HepG2 (cell line): ENCODE results near the gene SEC24A. TPM values are rescaled to one million over a fixed set of nuclear protein-coding genes. Genes with fewer than 3 reads are reported as not detected.

Source experiments
- EED ChIP-seq: sonication (generic); formaldehyde crosslinking; IDR thresholded peaks from 2 replicates; pipeline ENCODE4 v1.5.0; 2020; ENCODE audit warnings: mild to moderate bottlenecking, missing genetic modification reagents
- KDM6A ChIP-seq: IDR thresholded peaks from 2 replicates; pipeline ENCODE4 v1.6.1; 2016; ENCODE audit warnings: low read depth
- MAF1 ChIP-seq: sonication (generic); formaldehyde crosslinking; IDR thresholded peaks from 2 replicates; pipeline ENCODE4 v1.5.0; 2020; ENCODE audit warnings: missing genetic modification reagents, borderline replicate concordance
- MIER3 ChIP-seq: IDR thresholded peaks from 2 replicates; pipeline ENCODE4 v1.6.1; 2016; ENCODE audit warnings: missing compliant biosample characterization, borderline replicate concordance
- NFATC3 ChIP-seq: sonication (generic); formaldehyde crosslinking; IDR thresholded peaks from 2 replicates; pipeline ENCODE4 v1.5.1; 2020; ENCODE audit warnings: mild to moderate bottlenecking, missing genetic modification reagents
- SMAD1 ChIP-seq: sonication (generic); formaldehyde crosslinking; IDR thresholded peaks from 2 replicates; pipeline ENCODE4 v1.4.0; 2020; ENCODE audit warnings: missing genetic modification reagents, low read depth, mild to moderate bottlenecking, borderline replicate concordance
- TMF1 ChIP-seq: sonication (generic); formaldehyde crosslinking; IDR thresholded peaks from 2 replicates; pipeline ENCODE4 v1.8.1; 2022; ENCODE audit warnings: low read depth, missing genetic modification reagents
- ZNF180 ChIP-seq: sonication (generic); formaldehyde crosslinking; IDR thresholded peaks from 2 replicates; pipeline ENCODE4 v1.4.0; 2020; ENCODE audit warnings: low read depth, missing genetic modification reagents, borderline replicate concordance
- ZNF263 ChIP-seq: sonication (generic); formaldehyde crosslinking; IDR thresholded peaks from 2 replicates; pipeline ENCODE4 v1.4.0; 2020; ENCODE audit warnings: missing genetic modification reagents
- polyA plus RNA-seq, 8 experiments: library from polyadenylated mRNA; depleted of rRNA in 3 of 8; stranded (reverse) in 7 of 8; unstranded in 1 of 8; fragments of >200 nt; fragmentation: Illumina TruSeq in 4 of 8; extraction: Trizol in 4 of 8; gene quantifications; 2 replicates each; pipeline versions ENCODE4 v1.2.1 to v1.2.3, GENCODE V29; 2011 to 2016; ENCODE audit warnings: low read depth in 4 of 8, missing spikeins in 1 of 8, mixed read lengths in 1 of 8; ENCODE audit not compliant: insufficient read depth in 1 of 8
- total RNA-seq, 5 experiments: library from RNA; depleted of rRNA; stranded (reverse); fragments of >200 nt; fragmentation: Illumina TruSeq; extraction: Trizol; gene quantifications; 2 replicates each; pipeline ENCODE4 v1.2.3, GENCODE V29; 2016; ENCODE audit warnings: low read depth in 1 of 5
- TF ChIP-seq, protein P1 (sequence below): sonication (generic); formaldehyde crosslinking; IDR thresholded peaks from 2 replicates; pipeline ENCODE4 v1.8.1; 2023; ENCODE audit warnings: mild to moderate bottlenecking, missing genetic modification reagents
- TF ChIP-seq, protein P2 (sequence below), 2 experiments: fragments of 450-650 bp in 1 of 2; sonication (generic) in 1 of 2; formaldehyde crosslinking; IDR thresholded peaks; 2 replicates each; pipeline versions ENCODE4 v1.5.0 to v1.8.0; 2020 to 2022; ENCODE audit warnings: mild to moderate bottlenecking in 1 of 2, missing genetic modification reagents in 1 of 2
- TF ChIP-seq, protein P3 (sequence below): sonication (generic); formaldehyde crosslinking; IDR thresholded peaks from 2 replicates; pipeline ENCODE4 v1.4.0; 2020; ENCODE audit warnings: missing genetic modification reagents
- TF ChIP-seq, protein P4 (sequence below): sonication (generic); formaldehyde crosslinking; IDR thresholded peaks from 2 replicates; pipeline ENCODE4 v1.4.0; 2020; ENCODE audit warnings: missing genetic modification reagents, borderline replicate concordance
- TF ChIP-seq, protein P5 (sequence below): sonication (generic); formaldehyde crosslinking; IDR thresholded peaks from 2 replicates; pipeline ENCODE4 v1.4.0; 2020; ENCODE audit warnings: mild to moderate bottlenecking, missing genetic modification reagents, borderline replicate concordance

Gene SEC24A
- total and polyA plus RNA-seq, 2 of the 13 experiments (the other 11 are each of a cell fraction or from before 2014, with no cell fraction given) = 30.5 to 56.8 TPM

DNA sequence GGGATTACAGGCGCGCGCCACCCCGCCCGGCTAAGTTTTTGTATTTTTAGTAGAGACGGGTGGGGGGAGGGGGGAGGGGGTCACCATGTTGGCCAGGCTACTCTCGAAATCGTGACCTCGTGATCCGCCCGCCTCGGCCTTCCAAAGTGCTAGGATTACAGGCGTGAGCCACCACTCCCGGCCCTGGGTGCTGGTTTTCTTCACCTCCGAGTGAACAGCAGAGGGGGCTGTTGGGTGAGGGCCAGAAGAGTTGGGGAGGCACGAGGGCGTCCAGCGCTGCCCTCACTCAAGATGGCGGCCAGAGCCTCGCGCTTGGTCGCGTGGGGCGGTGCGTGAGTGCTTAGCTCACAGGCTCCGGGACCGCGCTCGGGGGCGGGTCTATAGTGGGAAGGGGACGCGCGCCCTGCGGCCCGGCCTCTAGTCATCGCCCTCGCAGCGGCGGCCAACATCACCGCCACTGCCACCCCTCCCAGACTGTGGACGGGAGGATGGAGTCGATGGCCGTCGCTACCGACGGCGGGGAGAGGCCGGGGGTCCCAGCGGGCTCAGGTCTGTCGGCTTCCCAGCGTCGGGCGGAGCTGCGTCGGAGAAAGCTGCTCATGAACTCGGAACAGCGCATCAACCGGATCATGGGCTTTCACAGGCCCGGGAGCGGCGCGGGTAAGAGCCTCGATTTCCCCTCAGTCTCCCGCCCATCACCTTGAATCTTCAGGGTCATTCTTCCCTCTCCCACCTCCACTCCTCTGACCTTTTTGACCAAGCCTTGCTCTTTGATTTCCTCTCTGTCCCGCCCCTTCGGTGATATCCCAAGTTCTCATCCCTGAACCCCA is 89.8 kb downstream of the SEC24A start, which contains the start of gene CAMLG (continued):
- TF ChIP-seq, protein P1, sequence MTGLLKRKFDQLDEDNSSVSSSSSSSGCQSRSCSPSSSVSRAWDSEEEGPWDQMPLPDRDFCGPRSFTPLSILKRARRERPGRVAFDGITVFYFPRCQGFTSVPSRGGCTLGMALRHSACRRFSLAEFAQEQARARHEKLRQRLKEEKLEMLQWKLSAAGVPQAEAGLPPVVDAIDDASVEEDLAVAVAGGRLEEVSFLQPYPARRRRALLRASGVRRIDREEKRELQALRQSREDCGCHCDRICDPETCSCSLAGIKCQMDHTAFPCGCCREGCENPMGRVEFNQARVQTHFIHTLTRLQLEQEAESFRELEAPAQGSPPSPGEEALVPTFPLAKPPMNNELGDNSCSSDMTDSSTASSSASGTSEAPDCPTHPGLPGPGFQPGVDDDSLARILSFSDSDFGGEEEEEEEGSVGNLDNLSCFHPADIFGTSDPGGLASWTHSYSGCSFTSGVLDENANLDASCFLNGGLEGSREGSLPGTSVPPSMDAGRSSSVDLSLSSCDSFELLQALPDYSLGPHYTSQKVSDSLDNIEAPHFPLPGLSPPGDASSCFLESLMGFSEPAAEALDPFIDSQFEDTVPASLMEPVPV (CRISPR knock-in tag) = peak; percentile 65
- TF ChIP-seq, protein P2, sequence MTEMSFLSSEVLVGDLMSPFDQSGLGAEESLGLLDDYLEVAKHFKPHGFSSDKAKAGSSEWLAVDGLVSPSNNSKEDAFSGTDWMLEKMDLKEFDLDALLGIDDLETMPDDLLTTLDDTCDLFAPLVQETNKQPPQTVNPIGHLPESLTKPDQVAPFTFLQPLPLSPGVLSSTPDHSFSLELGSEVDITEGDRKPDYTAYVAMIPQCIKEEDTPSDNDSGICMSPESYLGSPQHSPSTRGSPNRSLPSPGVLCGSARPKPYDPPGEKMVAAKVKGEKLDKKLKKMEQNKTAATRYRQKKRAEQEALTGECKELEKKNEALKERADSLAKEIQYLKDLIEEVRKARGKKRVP (CRISPR knock-in tag; IDR thresholded peaks at IDR 0.05) = peak in 1 of 2 experiments; percentile 74; a peak in 2 of 4 replicates
- TF ChIP-seq MAF1 (CRISPR knock-in tag) (peak; percentile 75; the same call in 1 of the 2 replicates), ZNF180 (CRISPR knock-in tag) (no peak), ZNF263 (CRISPR knock-in tag) (0 out of 2 replicates have a peak, but pooled peaks have one; percentile 46), TMF1 (CRISPR knock-in tag) (peak; percentile 90), NFATC3 (CRISPR knock-in tag) (no peak), SMAD1 (CRISPR knock-in tag) (peak; percentile 93; the same call in 1 of the 2 replicates), EED (peak; percentile 93; the same call in 1 of the 2 replicates), MIER3 (peak; percentile 92), KDM6A (CRISPR knock-in tag) (no peak)
- TF ChIP-seq, protein P3, sequence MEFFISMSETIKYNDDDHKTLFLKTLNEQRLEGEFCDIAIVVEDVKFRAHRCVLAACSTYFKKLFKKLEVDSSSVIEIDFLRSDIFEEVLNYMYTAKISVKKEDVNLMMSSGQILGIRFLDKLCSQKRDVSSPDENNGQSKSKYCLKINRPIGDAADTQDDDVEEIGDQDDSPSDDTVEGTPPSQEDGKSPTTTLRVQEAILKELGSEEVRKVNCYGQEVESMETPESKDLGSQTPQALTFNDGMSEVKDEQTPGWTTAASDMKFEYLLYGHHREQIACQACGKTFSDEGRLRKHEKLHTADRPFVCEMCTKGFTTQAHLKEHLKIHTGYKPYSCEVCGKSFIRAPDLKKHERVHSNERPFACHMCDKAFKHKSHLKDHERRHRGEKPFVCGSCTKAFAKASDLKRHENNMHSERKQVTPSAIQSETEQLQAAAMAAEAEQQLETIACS = peak; percentile 99
- TF ChIP-seq, protein P4, sequence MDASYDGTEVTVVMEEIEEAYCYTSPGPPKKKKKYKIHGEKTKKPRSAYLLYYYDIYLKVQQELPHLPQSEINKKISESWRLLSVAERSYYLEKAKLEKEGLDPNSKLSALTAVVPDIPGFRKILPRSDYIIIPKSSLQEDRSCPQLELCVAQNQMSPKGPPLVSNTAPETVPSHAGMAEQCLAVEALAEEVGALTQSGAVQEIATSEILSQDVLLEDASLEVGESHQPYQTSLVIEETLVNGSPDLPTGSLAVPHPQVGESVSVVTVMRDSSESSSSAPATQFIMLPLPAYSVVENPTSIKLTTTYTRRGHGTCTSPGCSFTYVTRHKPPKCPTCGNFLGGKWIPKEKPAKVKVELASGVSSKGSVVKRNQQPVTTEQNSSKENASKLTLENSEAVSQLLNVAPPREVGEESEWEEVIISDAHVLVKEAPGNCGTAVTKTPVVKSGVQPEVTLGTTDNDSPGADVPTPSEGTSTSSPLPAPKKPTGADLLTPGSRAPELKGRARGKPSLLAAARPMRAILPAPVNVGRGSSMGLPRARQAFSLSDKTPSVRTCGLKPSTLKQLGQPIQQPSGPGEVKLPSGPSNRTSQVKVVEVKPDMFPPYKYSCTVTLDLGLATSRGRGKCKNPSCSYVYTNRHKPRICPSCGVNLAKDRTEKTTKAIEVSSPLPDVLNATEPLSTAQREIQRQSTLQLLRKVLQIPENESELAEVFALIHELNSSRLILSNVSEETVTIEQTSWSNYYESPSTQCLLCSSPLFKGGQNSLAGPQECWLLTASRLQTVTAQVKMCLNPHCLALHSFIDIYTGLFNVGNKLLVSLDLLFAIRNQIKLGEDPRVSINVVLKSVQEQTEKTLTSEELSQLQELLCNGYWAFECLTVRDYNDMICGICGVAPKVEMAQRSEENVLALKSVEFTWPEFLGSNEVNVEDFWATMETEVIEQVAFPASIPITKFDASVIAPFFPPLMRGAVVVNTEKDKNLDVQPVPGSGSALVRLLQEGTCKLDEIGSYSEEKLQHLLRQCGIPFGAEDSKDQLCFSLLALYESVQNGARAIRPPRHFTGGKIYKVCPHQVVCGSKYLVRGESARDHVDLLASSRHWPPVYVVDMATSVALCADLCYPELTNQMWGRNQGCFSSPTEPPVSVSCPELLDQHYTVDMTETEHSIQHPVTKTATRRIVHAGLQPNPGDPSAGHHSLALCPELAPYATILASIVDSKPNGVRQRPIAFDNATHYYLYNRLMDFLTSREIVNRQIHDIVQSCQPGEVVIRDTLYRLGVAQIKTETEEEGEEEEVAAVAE = peak; percentile 88
- TF ChIP-seq, protein P5, sequence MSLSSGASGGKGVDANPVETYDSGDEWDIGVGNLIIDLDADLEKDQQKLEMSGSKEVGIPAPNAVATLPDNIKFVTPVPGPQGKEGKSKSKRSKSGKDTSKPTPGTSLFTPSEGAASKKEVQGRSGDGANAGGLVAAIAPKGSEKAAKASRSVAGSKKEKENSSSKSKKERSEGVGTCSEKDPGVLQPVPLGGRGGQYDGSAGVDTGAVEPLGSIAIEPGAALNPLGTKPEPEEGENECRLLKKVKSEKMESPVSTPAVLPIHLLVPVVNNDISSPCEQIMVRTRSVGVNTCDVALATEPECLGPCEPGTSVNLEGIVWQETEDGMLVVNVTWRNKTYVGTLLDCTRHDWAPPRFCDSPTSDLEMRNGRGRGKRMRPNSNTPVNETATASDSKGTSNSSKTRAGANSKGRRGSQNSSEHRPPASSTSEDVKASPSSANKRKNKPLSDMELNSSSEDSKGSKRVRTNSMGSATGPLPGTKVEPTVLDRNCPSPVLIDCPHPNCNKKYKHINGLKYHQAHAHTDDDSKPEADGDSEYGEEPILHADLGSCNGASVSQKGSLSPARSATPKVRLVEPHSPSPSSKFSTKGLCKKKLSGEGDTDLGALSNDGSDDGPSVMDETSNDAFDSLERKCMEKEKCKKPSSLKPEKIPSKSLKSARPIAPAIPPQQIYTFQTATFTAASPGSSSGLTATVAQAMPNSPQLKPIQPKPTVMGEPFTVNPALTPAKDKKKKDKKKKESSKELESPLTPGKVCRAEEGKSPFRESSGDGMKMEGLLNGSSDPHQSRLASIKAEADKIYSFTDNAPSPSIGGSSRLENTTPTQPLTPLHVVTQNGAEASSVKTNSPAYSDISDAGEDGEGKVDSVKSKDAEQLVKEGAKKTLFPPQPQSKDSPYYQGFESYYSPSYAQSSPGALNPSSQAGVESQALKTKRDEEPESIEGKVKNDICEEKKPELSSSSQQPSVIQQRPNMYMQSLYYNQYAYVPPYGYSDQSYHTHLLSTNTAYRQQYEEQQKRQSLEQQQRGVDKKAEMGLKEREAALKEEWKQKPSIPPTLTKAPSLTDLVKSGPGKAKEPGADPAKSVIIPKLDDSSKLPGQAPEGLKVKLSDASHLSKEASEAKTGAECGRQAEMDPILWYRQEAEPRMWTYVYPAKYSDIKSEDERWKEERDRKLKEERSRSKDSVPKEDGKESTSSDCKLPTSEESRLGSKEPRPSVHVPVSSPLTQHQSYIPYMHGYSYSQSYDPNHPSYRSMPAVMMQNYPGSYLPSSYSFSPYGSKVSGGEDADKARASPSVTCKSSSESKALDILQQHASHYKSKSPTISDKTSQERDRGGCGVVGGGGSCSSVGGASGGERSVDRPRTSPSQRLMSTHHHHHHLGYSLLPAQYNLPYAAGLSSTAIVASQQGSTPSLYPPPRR (CRISPR knock-in tag) = peak; percentile 67; the same call in 1 of the 2 replicates
